GM12878 (cell line): ENCODE measurements around the gene EML1. TPM values are rescaled to one million over a fixed set of nuclear protein-coding genes. Genes with fewer than 3 reads are reported as not detected.

ENCODE experiments used
- ATAC-seq: fragments of 200-7000 bp; cut with Tn5 transposase; 3 replicates; pipeline ENCODE4 v1.9.1; 2020; ENCODE audit warnings: mild to moderate bottlenecking, moderate library complexity
- BruUV-seq: library from RNA; stranded (reverse); fragments of 400-500 nt; replicated peaks from 2 replicates; lab custom pipeline; 2021; lab: Mats Ljungman, UMichigan
- CTCF ChIA-PET: fragments of 300-600 bp; sonication (Branson Sonifier 250); formaldehyde crosslinking; extraction: SDS; loops from one replicate; lab custom pipeline; 2021; ENCODE audit warnings: inconsistent platforms; lab: Yijun Ruan, JAX
- POLR2A ChIA-PET: fragments of 350-600 bp; formaldehyde crosslinking; extraction: SDS; loops from one replicate; lab custom pipeline; 2021; ENCODE audit warnings: inconsistent platforms; lab: Charles Lee
- RAD21 ChIA-PET: fragments of 300-600 bp; sonication (Branson Sonifier 250); formaldehyde crosslinking; loops from one replicate; lab custom pipeline; 2023; ENCODE audit warnings: antibody characterized with exemption; ENCODE audit not compliant: unreplicated experiment; lab: Charles Lee
- SMC1A ChIA-PET: fragments of 300-600 bp; sonication (Branson Sonifier 250); formaldehyde crosslinking; loops from one replicate; lab custom pipeline; 2023; ENCODE audit not compliant: unreplicated experiment, uncharacterized antibody; lab: Charles Lee
- DNase-seq: peaks from one replicate; pipeline ENCODE4 v3.0.0-alpha.2; 2011; ENCODE audit warnings: low read depth, low spot score
- FAIRE-seq: peaks from 3 replicates; lab custom pipeline; 2011; peaks lifted over from hg19 to GRCh38; lab: Jason Lieb, UNC
- H2AFZ ChIP-seq: 2 replicates; pipeline ENCODE4 v1.6.0; 2011; ENCODE audit warnings: low read depth, low read length, control low read depth; ENCODE audit not compliant: control insufficient read depth
- H3K27ac ChIP-seq: 2 replicates; pipeline ENCODE4 v1.5.1; 2011; ENCODE audit warnings: control low read depth; ENCODE audit not compliant: control insufficient read depth, insufficient read depth
- H3K27me3 ChIP-seq, 2 experiments: replicated peaks in 1 of 2; 2 replicates each; pipeline versions ENCODE4 v1.6.0 to v1.6.1; 2011; ENCODE audit warnings: low read length in 1 of 2; ENCODE audit not compliant: control insufficient read depth in 2 of 2, insufficient read depth in 2 of 2
- H3K36me3 ChIP-seq, 2 experiments: 2 replicates each; pipeline ENCODE4 v1.5.1; 2011; ENCODE audit warnings: low read length in 1 of 2; ENCODE audit not compliant: control insufficient read depth in 2 of 2, insufficient read depth in 2 of 2
- H3K4me1 ChIP-seq: 2 replicates; pipeline ENCODE4 v1.6.1; 2011; ENCODE audit warnings: mild to moderate bottlenecking, low read length, moderate library complexity, mixed read lengths; ENCODE audit not compliant: control insufficient read depth, insufficient read depth
- H3K4me2 ChIP-seq: 2 replicates; pipeline ENCODE4 v1.6.0; 2011; ENCODE audit warnings: control low read depth; ENCODE audit not compliant: control insufficient read depth, insufficient read depth
- H3K4me3 ChIP-seq: fragments of 200-600 bp; sonication (generic); 2 replicates; pipeline ENCODE4 v1.5.1; 2016
- H3K79me2 ChIP-seq: 2 replicates; pipeline ENCODE4 v1.6.0; 2011; ENCODE audit warnings: low read length; ENCODE audit not compliant: control insufficient read depth, insufficient read depth
- H3K9ac ChIP-seq: 2 replicates; pipeline ENCODE4 v1.8.0; 2011; ENCODE audit warnings: low read length, control low read depth, mixed read lengths; ENCODE audit not compliant: control insufficient read depth, insufficient read depth
- H3K9me3 ChIP-seq: replicated peaks from 3 replicates; pipeline ENCODE4 v1.5.1; 2011; ENCODE audit warnings: mild to moderate bottlenecking, low read length; ENCODE audit not compliant: control insufficient read depth, insufficient read depth
- H4K20me1 ChIP-seq: 2 replicates; pipeline ENCODE4 v1.6.0; 2011; ENCODE audit not compliant: control insufficient read depth, insufficient read depth
- ATF2 ChIP-seq: IDR thresholded peaks from 2 replicates; pipeline ENCODE4 v1.6.1; 2012; ENCODE audit warnings: low read length, inconsistent platforms
- BACH1 ChIP-seq: fragments of 450-650 bp; IDR thresholded peaks from 2 replicates; pipeline ENCODE4 v1.6.1; 2017; ENCODE audit warnings: mild to moderate bottlenecking, borderline replicate concordance
- FOXK2 ChIP-seq: fragments of 450-650 bp; IDR thresholded peaks from 2 replicates; pipeline ENCODE4 v1.6.1; 2017; ENCODE audit warnings: mild to moderate bottlenecking, moderate library complexity
- HSF1 ChIP-seq: fragments of 150-350 bp; IDR thresholded peaks from 2 replicates; pipeline ENCODE4 v1.6.1; 2014; ENCODE audit warnings: mild to moderate bottlenecking, low read depth, low read length
- KAT2A ChIP-seq: conservative IDR thresholded peaks from 2 replicates; pipeline ENCODE4 v1.6.1; 2011; ENCODE audit warnings: low read depth, low read length; ENCODE audit not compliant: control insufficient read depth
- KLF5 ChIP-seq: fragments of 450-650 bp; IDR thresholded peaks from 2 replicates; pipeline ENCODE4 v1.6.1; 2014; ENCODE audit warnings: mild to moderate bottlenecking; ENCODE audit not compliant: partially characterized antibody
- MYB ChIP-seq: fragments of 150-350 bp; IDR thresholded peaks from 2 replicates; pipeline ENCODE4 v1.6.1; 2014; ENCODE audit warnings: mild to moderate bottlenecking, low read depth, low read length, borderline replicate concordance
- POLR2AphosphoS2 ChIP-seq: IDR thresholded peaks from 2 replicates; pipeline ENCODE4 v1.6.1; 2011; ENCODE audit warnings: low read depth, mild to moderate bottlenecking, low read length, improper control_type of control experiment, moderate library complexity
- RELB ChIP-seq: fragments of 450-650 bp; IDR thresholded peaks from 2 replicates; pipeline ENCODE4 v1.6.1; 2017; ENCODE audit warnings: low read depth, mild to moderate bottlenecking, moderate library complexity
- REST ChIP-seq: IDR thresholded peaks from 2 replicates; pipeline ENCODE4 v1.6.1; 2012; ENCODE audit warnings: mild to moderate bottlenecking, low read depth, low read length
- SREBF2 ChIP-seq: IDR thresholded peaks from 2 replicates; pipeline ENCODE4 v1.6.1; 2012; ENCODE audit warnings: mild to moderate bottlenecking, low read length
- STAT3 ChIP-seq: IDR thresholded peaks from 2 replicates; pipeline ENCODE4 v1.6.1; 2011; ENCODE audit warnings: low read depth, low read length, improper control_type of control experiment
- TARDBP ChIP-seq: IDR thresholded peaks from 2 replicates; pipeline ENCODE4 v1.6.1; 2016; ENCODE audit warnings: borderline replicate concordance
- TCF3 ChIP-seq: IDR thresholded peaks from 2 replicates; pipeline ENCODE4 v1.6.1; 2012; ENCODE audit warnings: low read depth, mild to moderate bottlenecking, low read length, borderline replicate concordance; ENCODE audit not compliant: insufficient read depth
- TCF7 ChIP-seq: IDR thresholded peaks from 2 replicates; pipeline ENCODE4 v1.6.1; 2014; ENCODE audit warnings: antibody characterized with exemption, borderline replicate concordance
- ZNF24 ChIP-seq: fragments of 450-650 bp; IDR thresholded peaks from 2 replicates; pipeline ENCODE4 v1.6.1; 2017; ENCODE audit warnings: antibody characterized with exemption, mild to moderate bottlenecking
- in situ Hi-C: fragments of 300-500 bp; cut with MboI; formaldehyde crosslinking; loops from 9 replicates; pipeline ENCODE4 v1.14.3; 2018; ENCODE audit warnings: mixed read lengths
- intact Hi-C: fragments of 100-400 bp; cut with micrococcal nuclease; formaldehyde crosslinking; loops from one replicate; pipeline ENCODE4 v1.14.2; 2022; ENCODE audit not compliant: unreplicated experiment
- polyA plus RNA-seq, 11 experiments: library from polyadenylated mRNA; depleted of rRNA in 4 of 11; unstranded in 6 of 11; stranded (reverse) in 5 of 11; fragments of >200 nt; fragmentation: Nextera tagmentation in 4 of 11; fragmentation: Illumina TruSeq in 1 of 11; extraction: Ambion mirVana in 4 of 11; extraction: Trizol in 1 of 11; gene quantifications; 1 replicate in 1 of 11; 2 replicates in 10 of 11; pipeline versions ENCODE4 v1.2.1 to v1.2.3, GENCODE V29; 2011 to 2016; ENCODE audit warnings: inconsistent platforms in 2 of 11, missing spikeins in 2 of 11, low read depth in 1 of 11
- total RNA-seq, 4 experiments: library from RNA; depleted of rRNA in 3 of 4; stranded (reverse); fragments of >200 nt in 3 of 4; fragmentation: Illumina TruSeq in 1 of 4; extraction: Trizol in 1 of 4; gene quantifications; 2 replicates each; pipeline versions ENCODE4 v1.2.1 to v1.2.3, GENCODE V29; 2013 to 2021

Gene EML1
- total and polyA plus RNA-seq, 10 of the 15 experiments (the other 5 are each of a cell fraction or from before 2014, with no cell fraction given): 0.05 to 3.4 (median 0.11) TPM; not detected in 3

- no TSS peak for BruUV-seq
- in situ Hi-C loops: no loop called here
- no peak for TF ChIP-seq RELB
- TF ChIP-seq ATF2: no peak
- no peak for TF ChIP-seq POLR2AphosphoS2
- no peak for TF ChIP-seq TCF3
- no peak for TF ChIP-seq REST
- no peak for TF ChIP-seq BACH1
- TF ChIP-seq SREBF2: no peak
- TF ChIP-seq FOXK2: no peak
- TF ChIP-seq MYB: no peak
- no peak for TF ChIP-seq ZNF24
- no peak for TF ChIP-seq TARDBP
- no peak for TF ChIP-seq HSF1
- no peak for TF ChIP-seq STAT3
- TF ChIP-seq KAT2A: no peak
- no peak for TF ChIP-seq TCF7
- no peak for TF ChIP-seq KLF5
- intact Hi-C loops: no loop called here
- Histone ChIP-seq H3K4me1 (no peaks in the 10 kb centered on the region), H3K9me3 (peaks cover 2% of the 10 kb centered on the region; the same call in 2 of the 3 replicates), H3K4me2 (no peak overlapping the region), H3K9ac (no peak overlapping the region), H3K36me3 (no peaks in the 10 kb centered on the region), H3K27ac (no peak overlapping the region), H2AFZ (no peak overlapping the region), H3K4me3 (no peak overlapping the region), H3K27me3 (no peaks in the 10 kb centered on the region), H4K20me1 (no peaks in the 10 kb centered on the region), H3K79me2 (no peaks in the 10 kb centered on the region)
- DNase-seq (no peak), ATAC-seq (no peak), FAIRE-seq (no peak)
- RAD21 ChIA-PET: interaction anchor here (0.8 kb wide), 1 partner anchor 9 kb away, joined by 3 read pairs; no protein-coding TSS in a partner anchor
- POLR2A ChIA-PET: no interaction called here
- SMC1A ChIA-PET: interaction anchor here (1.1 kb wide), 1 partner anchor 70 kb away, joined by 3 read pairs; no protein-coding TSS in a partner anchor
- CTCF ChIA-PET: interaction anchor here (0.7 kb wide), 1 partner anchor 188 kb away, joined by 3 read pairs; no protein-coding TSS in a partner anchor
These were observed 53.6 kb downstream of the EML1 start for GRCh38 chr14:99846808-99847207.
